GM12801 (cell line): Measurements from ENCODE around the gene VWA1.

Source experiments
- CTCF ChIP-seq: IDR thresholded peaks from one replicate; pipeline ENCODE4 v1.5.1; 2011; ENCODE audit warnings: control low read depth; ENCODE audit not compliant: insufficient read length; ENCODE audit errors: extremely low read depth

Gene VWA1

DNA sequence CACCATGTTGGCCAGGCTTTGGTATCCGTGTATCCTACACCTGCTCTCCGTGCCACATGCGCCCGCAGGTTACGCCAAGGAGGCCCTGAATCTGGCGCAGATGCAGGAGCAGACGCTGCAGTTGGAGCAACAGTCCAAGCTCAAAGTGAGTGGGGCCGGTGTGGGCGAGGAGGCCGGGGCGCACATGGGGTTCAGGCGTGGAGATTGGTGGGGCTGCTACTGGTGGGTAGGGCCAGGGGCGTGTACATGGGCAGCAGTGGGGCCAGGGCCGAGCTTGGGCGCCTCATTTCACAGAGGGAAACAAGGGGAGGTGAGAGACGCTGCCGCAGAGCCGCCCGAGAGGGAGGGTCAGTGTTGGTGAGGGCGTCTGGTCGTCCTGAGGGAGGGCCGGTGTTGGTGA lies 41.7 kb downstream of the VWA1 start:
- TF ChIP-seq CTCF, result no peak

DNA sequence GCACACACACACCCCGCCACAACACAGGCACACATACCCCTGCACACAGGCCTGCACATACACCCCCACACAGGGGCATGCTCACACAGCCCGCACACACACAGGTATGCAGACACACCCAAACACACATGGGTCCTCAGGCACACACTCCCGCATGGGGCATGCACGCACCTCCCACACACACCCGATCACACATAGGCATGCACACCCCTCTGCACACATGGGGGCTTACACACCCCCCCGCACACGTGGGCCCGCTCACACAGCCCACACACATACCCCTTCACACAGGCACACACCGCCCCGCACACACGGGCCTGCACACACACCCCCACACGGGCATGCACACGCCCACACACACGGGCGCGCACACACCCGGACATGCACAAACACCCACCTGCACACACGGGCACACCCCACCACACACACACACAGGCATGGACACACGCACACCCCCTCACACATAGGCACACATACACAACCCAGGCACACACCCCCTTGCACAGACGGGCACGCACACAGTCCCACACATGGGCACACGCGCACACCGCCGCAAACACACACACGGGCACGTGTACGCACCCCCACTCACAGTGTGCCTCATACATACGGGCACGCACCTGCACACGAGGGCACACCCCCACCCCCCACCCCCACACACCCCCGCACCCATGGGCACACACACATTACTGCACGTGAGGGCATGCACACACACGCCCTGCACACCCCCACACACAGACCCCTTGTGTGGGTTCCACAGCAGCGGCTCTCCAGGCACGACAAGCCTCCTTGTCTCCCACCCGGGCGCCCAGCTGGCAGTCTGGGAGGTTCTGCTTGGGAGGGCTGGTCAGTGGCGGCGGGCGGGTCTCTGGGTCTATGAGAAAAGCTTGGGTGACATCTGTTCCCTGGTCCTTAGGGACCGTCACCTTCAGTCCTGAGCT lies 44.3 kb downstream of the VWA1 start:
- TF ChIP-seq CTCF, result no peak

GRCh38 chr1:1482856-1483255 lies 47.4 kb downstream of the VWA1 start:
- TF ChIP-seq CTCF, result no peak

- TF ChIP-seq CTCF, result no peak
These were observed 48.2 kb downstream of the VWA1 start for GRCh38 chr1:1483714-1484113.

DNA sequence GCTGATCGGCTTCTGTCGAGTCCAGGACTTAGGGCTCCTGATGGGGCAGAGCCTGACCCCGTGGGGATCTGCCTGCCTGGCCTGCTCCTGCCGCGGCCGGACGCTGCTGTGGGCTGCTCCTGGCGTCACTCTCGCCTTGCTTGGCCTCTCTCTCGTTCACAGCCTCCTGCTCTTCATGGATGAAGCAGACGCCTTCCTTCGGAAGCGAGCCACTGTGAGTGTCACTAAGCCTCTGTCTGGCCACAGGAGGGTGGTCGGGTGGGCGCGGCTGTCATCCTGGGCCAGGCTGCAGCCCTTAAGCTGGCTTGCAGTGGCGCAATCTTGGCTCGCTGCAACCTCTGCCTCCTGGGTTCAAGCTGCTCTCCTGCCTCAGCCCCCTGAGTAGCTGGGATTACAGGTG lies 52.2 kb downstream of the VWA1 start:
- no peak for TF ChIP-seq CTCF

DNA sequence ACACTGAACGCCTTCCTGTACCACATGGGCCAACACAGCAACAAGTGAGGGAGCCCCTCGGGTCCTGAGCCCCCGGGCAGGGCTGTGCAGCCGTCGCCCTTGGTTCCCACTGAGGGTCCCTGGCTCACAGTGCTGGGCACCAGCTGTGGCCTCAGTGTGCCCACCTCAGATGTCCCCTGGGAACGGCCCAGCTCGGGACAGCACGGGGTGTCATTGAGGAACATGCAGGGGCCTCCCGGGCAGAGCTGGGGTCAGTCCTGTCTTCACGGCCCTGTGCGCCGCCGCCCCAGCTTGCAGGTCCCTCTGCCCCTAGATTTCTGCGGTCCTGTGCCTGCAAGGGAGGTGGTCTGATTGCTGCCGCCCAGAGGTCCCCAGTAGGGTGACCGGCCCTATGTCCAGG lies 53.7 kb downstream of the VWA1 start:
- TF ChIP-seq CTCF, result no peak

- no peak for TF ChIP-seq CTCF
These were observed 54.4 kb downstream of the VWA1 start for GRCh38 chr1:1489861-1490260.
